ENCODE measurements around the gene DUSP19.

DNA sequence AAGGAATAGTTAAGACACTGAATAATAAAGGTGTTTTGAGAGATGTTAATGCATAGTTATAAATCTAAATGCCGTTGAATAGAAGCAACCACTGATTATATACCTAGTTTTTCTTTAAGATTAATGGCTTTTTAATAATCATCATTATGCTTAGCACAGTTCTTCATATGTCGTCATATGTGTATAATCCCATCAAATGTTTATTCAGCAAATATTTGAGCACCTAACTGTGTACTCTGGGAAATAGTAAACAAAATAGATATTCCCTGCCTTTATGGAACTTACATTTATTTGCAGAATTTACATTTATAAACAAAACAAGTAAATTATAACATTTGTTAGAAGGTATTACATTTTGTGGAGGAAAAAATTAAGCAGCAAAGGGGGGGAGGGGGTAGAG, 55.5 kb downstream of the DUSP19 start:
- TF ChIP-seq CTCF (conservative IDR thresholded peaks at IDR 0.05) (no peak), ZFX (IDR thresholded peaks at IDR 0.05) (no peak)

All from C4-2B (cell line).